SJCRH30 (cell line): ENCODE measurements around the gene DACH1. TPM values are rescaled to one million over a fixed set of nuclear protein-coding genes. Genes with fewer than 3 reads are reported as not detected.

Experiments used
- DNase-seq, 2 experiments: peaks; one replicate each; pipeline ENCODE4 v3.0.0-alpha.2; 2015 to 2020
- H3K27ac ChIP-seq: fragments of 250-450 bp; sonication (Bioruptor Pico); 2 replicates; pipeline ENCODE4 v1.5.1; 2020; ENCODE audit warnings: mild to moderate bottlenecking, moderate library complexity
- H3K27me3 ChIP-seq: fragments of 250-450 bp; sonication (Bioruptor Pico); 2 replicates; pipeline ENCODE4 v1.5.1; 2020; ENCODE audit warnings: mild to moderate bottlenecking, moderate library complexity
- H3K36me3 ChIP-seq: fragments of 250-450 bp; sonication (Bioruptor Pico); 2 replicates; pipeline ENCODE4 v1.5.1; 2020; ENCODE audit warnings: mild to moderate bottlenecking, moderate library complexity
- H3K4me1 ChIP-seq: fragments of 250-450 bp; sonication (Bioruptor Pico); 2 replicates; pipeline ENCODE4 v1.5.1; 2020; ENCODE audit warnings: mild to moderate bottlenecking, moderate library complexity
- H3K4me3 ChIP-seq: fragments of 250-450 bp; sonication (Bioruptor Pico); 2 replicates; pipeline ENCODE4 v1.5.1; 2020; ENCODE audit warnings: mild to moderate bottlenecking, moderate library complexity
- H3K9me3 ChIP-seq: fragments of 250-450 bp; sonication (Bioruptor Pico); replicated peaks from 2 replicates; pipeline ENCODE4 v1.5.1; 2020; ENCODE audit warnings: mild to moderate bottlenecking, moderate library complexity
- total RNA-seq: library from RNA; depleted of rRNA; stranded (reverse); fragments of >200 nt; shearing (Covaris generic); gene quantifications from 2 replicates; pipeline ENCODE4 v1.2.3, GENCODE V29; 2014

Gene DACH1
- total RNA-seq, 1 experiment from 2014 or later: 12.2 TPM

GRCh38 chr13:71828117-71828516 lies 38.9 kb downstream of the DACH1 start:
- no peak for DNase-seq
- Histone ChIP-seq H3K27ac (no peak overlapping the region), H3K36me3 (no peaks in the 10 kb centered on the region), H3K27me3 (no peaks in the 10 kb centered on the region), H3K4me3 (no peak overlapping the region), H3K9me3 (no peaks in the 10 kb centered on the region), H3K4me1 (no peaks in the 10 kb centered on the region)

- Histone ChIP-seq H3K4me3 (no peak overlapping the region), H3K27me3 (no peaks in the 10 kb centered on the region), H3K27ac (no peak overlapping the region), H3K4me1 (no peaks in the 10 kb centered on the region), H3K36me3 (no peaks in the 10 kb centered on the region), H3K9me3 (no peaks in the 10 kb centered on the region)
- no peak for DNase-seq
These were observed 39.8 kb downstream of the DACH1 start for GRCh38 chr13:71827241-71827640.

- Histone ChIP-seq H3K4me1 (no peaks in the 10 kb centered on the region), H3K4me3 (no peak overlapping the region), H3K27ac (no peak overlapping the region), H3K27me3 (no peaks in the 10 kb centered on the region), H3K9me3 (no peaks in the 10 kb centered on the region), H3K36me3 (no peaks in the 10 kb centered on the region)
- DNase-seq: no peak
These were observed 46.3 kb downstream of the DACH1 start for GRCh38 chr13:71820699-71821098.

- H3K36me3 ChIP-seq: no peaks in the 10 kb centered on the region
- no peak overlapping the region for H3K4me3 ChIP-seq
- no peaks in the 10 kb centered on the region for H3K4me1 ChIP-seq
- no peak overlapping the region for H3K27ac ChIP-seq
- H3K9me3 ChIP-seq: no peaks in the 10 kb centered on the region
- no peaks in the 10 kb centered on the region for H3K27me3 ChIP-seq
- no peak for DNase-seq
These were observed 49.7 kb downstream of the DACH1 start for GRCh38 chr13:71817335-71817734.

GRCh38 chr13:71814806-71815360 lies 52.1 kb downstream of the DACH1 start:
- H3K4me3 ChIP-seq: no peak overlapping the region
- no peaks in the 10 kb centered on the region for H3K36me3 ChIP-seq
- H3K27me3 ChIP-seq: no peaks in the 10 kb centered on the region
- no peak for DNase-seq
- no peaks in the 10 kb centered on the region for H3K4me1 ChIP-seq
- no peaks in the 10 kb centered on the region for H3K9me3 ChIP-seq
- H3K27ac ChIP-seq: no peak overlapping the region

- Histone ChIP-seq H3K4me1 (no peaks in the 10 kb centered on the region), H3K27ac (no peak overlapping the region), H3K36me3 (no peaks in the 10 kb centered on the region), H3K27me3 (no peaks in the 10 kb centered on the region), H3K4me3 (no peak overlapping the region), H3K9me3 (no peaks in the 10 kb centered on the region)
- no peak for DNase-seq
These were observed 53.8 kb downstream of the DACH1 start for GRCh38 chr13:71813187-71813586.

- no peak for DNase-seq
- Histone ChIP-seq H3K9me3 (no peaks in the 10 kb centered on the region), H3K27ac (no peak overlapping the region), H3K4me1 (no peaks in the 10 kb centered on the region), H3K4me3 (no peak overlapping the region), H3K36me3 (no peaks in the 10 kb centered on the region), H3K27me3 (no peaks in the 10 kb centered on the region)
These were observed 55.7 kb downstream of the DACH1 start for GRCh38 chr13:71811344-71811743.

GRCh38 chr13:71808708-71809107 lies 58.3 kb downstream of the DACH1 start:
- no peaks in the 10 kb centered on the region for H3K36me3 ChIP-seq
- H3K27ac ChIP-seq: no peak overlapping the region
- H3K4me3 ChIP-seq: no peak overlapping the region
- H3K27me3 ChIP-seq: no peaks in the 10 kb centered on the region
- H3K4me1 ChIP-seq: no peaks in the 10 kb centered on the region
- H3K9me3 ChIP-seq: no peaks in the 10 kb centered on the region
- no peak for DNase-seq

- H3K9me3 ChIP-seq: no peaks in the 10 kb centered on the region
- no peak for DNase-seq
- no peak overlapping the region for H3K4me3 ChIP-seq
- no peaks in the 10 kb centered on the region for H3K27me3 ChIP-seq
- H3K4me1 ChIP-seq: no peaks in the 10 kb centered on the region
- no peak overlapping the region for H3K27ac ChIP-seq
- H3K36me3 ChIP-seq: no peaks in the 10 kb centered on the region
These were observed 60.1 kb downstream of the DACH1 start for GRCh38 chr13:71806886-71807285.

GRCh38 chr13:71803066-71803465 lies 63.9 kb downstream of the DACH1 start:
- H3K27me3 ChIP-seq: no peaks in the 10 kb centered on the region
- DNase-seq: no peak
- no peaks in the 10 kb centered on the region for H3K9me3 ChIP-seq
- H3K36me3 ChIP-seq: no peaks in the 10 kb centered on the region
- H3K27ac ChIP-seq: no peak overlapping the region
- 0 out of 2 replicates have a peak, but pooled peaks cover 2% of the 10 kb centered on the region for H3K4me1 ChIP-seq
- no peak overlapping the region for H3K4me3 ChIP-seq

GRCh38 chr13:71801781-71802180 lies 65.2 kb downstream of the DACH1 start:
- no peak for DNase-seq
- no peak overlapping the region for H3K27ac ChIP-seq
- no peaks in the 10 kb centered on the region for H3K9me3 ChIP-seq
- H3K4me1 ChIP-seq: 0 out of 2 replicates have a peak, but pooled peaks cover 2% of the 10 kb centered on the region
- no peaks in the 10 kb centered on the region for H3K36me3 ChIP-seq
- H3K4me3 ChIP-seq: no peak overlapping the region
- H3K27me3 ChIP-seq: no peaks in the 10 kb centered on the region

GRCh38 chr13:71801165-71801760 lies 65.7 kb downstream of the DACH1 start:
- Histone ChIP-seq H3K27me3 (no peaks in the 10 kb centered on the region), H3K27ac (no peak overlapping the region), H3K4me1 (0 out of 2 replicates have a peak, but pooled peaks cover 2% of the 10 kb centered on the region), H3K4me3 (no peak overlapping the region), H3K9me3 (no peaks in the 10 kb centered on the region), H3K36me3 (no peaks in the 10 kb centered on the region)
- no peak for DNase-seq

GRCh38 chr13:71799324-71799723 lies 67.7 kb downstream of the DACH1 start:
- Histone ChIP-seq H3K27ac (no peak overlapping the region), H3K4me1 (0 out of 2 replicates have a peak, but pooled peaks cover 2% of the 10 kb centered on the region), H3K9me3 (no peaks in the 10 kb centered on the region), H3K4me3 (no peak overlapping the region), H3K36me3 (no peaks in the 10 kb centered on the region), H3K27me3 (no peaks in the 10 kb centered on the region)
- no peak for DNase-seq

GRCh38 chr13:71798707-71799106 lies 68.3 kb downstream of the DACH1 start:
- Histone ChIP-seq H3K36me3 (no peaks in the 10 kb centered on the region), H3K27ac (no peak overlapping the region), H3K27me3 (no peaks in the 10 kb centered on the region), H3K4me3 (no peak overlapping the region), H3K4me1 (0 out of 2 replicates have a peak, but pooled peaks cover 2% of the 10 kb centered on the region), H3K9me3 (no peaks in the 10 kb centered on the region)
- DNase-seq: peak in 1 of 2 experiments; percentile 13

- Histone ChIP-seq H3K27ac (no peak overlapping the region), H3K27me3 (no peaks in the 10 kb centered on the region), H3K9me3 (no peaks in the 10 kb centered on the region), H3K4me3 (no peak overlapping the region), H3K4me1 (0 out of 2 replicates have a peak, but pooled peaks cover 2% of the 10 kb centered on the region), H3K36me3 (no peaks in the 10 kb centered on the region)
- DNase-seq: peak in 1 of 2 experiments; percentile 18
These were observed 69.5 kb downstream of the DACH1 start for GRCh38 chr13:71797517-71797916.
